Lower leg skin (tissue), 3 donors: ENCODE measurements around the gene BBS4.

Source experiments
- CTCF ChIP-seq, 3 donors: fragments of 450-650 bp; IDR thresholded peaks; one replicate each; pipeline ENCODE4 v1.5.1; 2016; ENCODE audit warnings: antibody characterized with exemption in 3 of 3, mild to moderate bottlenecking in 3 of 3, moderate library complexity in 2 of 3
- POLR2A ChIP-seq, 2 donors: fragments of 450-650 bp; IDR thresholded peaks; one replicate each; pipeline ENCODE4 v1.6.1; 2016 to 2017; ENCODE audit warnings: antibody characterized with exemption in 2 of 2, mild to moderate bottlenecking in 1 of 2, moderate library complexity in 1 of 2

GRCh38 chr15:72778796-72779195 is 92.8 kb downstream of the BBS4 start:
- TF ChIP-seq CTCF (IDR thresholded peaks at IDR 0.05) (no peak), POLR2A (IDR thresholded peaks at IDR 0.05) (no peak)
